ENCODE data around the gene IQCN. TPM values are rescaled to one million over a fixed set of nuclear protein-coding genes. Genes with fewer than 3 reads are reported as not detected.

Gene IQCN
- total and polyA plus RNA-seq, 2 experiments from 2014 or later, result 0.35 TPM; not detected in 1

GRCh38 chr19:18319591-18320135, 45.4 kb upstream of the IQCN start:
- Mint-ChIP-seq H3K4me3 (no peak overlapping the region), H3K27ac (peak overlapping the region; percentile 70; the same call in 1 of the 2 replicates), H3K36me3 (ENCODE audit: low read depth) (peaks cover 43% of the 10 kb centered on the region), H3K4me1 (peaks cover 32% of the 10 kb centered on the region), H3K9me3 (no peaks in the 10 kb centered on the region), H3K27me3 (ENCODE audit: insufficient read depth, low read depth, poor library complexity) (peaks cover 23% of the 10 kb centered on the region)
- Histone ChIP-seq H3K27ac (ENCODE audit: low read depth) (0 out of 2 replicates have a peak overlapping the region, but pooled peaks have one; percentile 63), H3F3A (replicated peaks; ENCODE audit: low read depth) (peaks cover 38% of the 10 kb centered on the region; the same call in 1 of the 2 replicates), H3K79me2 (replicated peaks; ENCODE audit: insufficient read depth) (peaks cover 60% of the 10 kb centered on the region), H3K27me3 (ENCODE audit: insufficient read depth) (no peaks in the 10 kb centered on the region), H4K20me1 (replicated peaks; ENCODE audit: insufficient read depth) (peaks cover 17% of the 10 kb centered on the region), H3K9me2 (ENCODE audit: insufficient read depth) (no peaks in the 10 kb centered on the region), H3K4me2 (no peak overlapping the region), H2AFZ (no peak overlapping the region), H3K36me3 (ENCODE audit: insufficient read depth) (no peaks in the 10 kb centered on the region; the same call in 1 of the 2 replicates), H3K4me1 (ENCODE audit: insufficient read depth) (peaks cover 14% of the 10 kb centered on the region), H3K4me3 (no peak overlapping the region)
- ATAC-seq, result no peak
- DNase-seq (ENCODE audit: low spot score), result no peak
- TF ChIP-seq ZNF114 (CRISPR knock-in tag; IDR thresholded peaks at IDR 0.05) (no peak), POLR2AphosphoS5 (IDR thresholded peaks at IDR 0.05; ENCODE audit: low read depth) (0 out of 2 replicates have a peak, but pooled peaks have one; percentile 10), EZH2 (IDR thresholded peaks at IDR 0.05; ENCODE audit: low read depth, unreplicated experiment) (no peak), NANOG (IDR thresholded peaks at IDR 0.05; ENCODE audit: borderline replicate concordance) (no peak), EZH2phosphoT487 (IDR thresholded peaks at IDR 0.05; ENCODE audit: unreplicated experiment) (no peak), REST (IDR thresholded peaks at IDR 0.05; ENCODE audit: unreplicated experiment) (no peak)

GRCh38 chr19:18317961-18318800, 43.9 kb upstream of the IQCN start:
- Histone ChIP-seq H3K27me3 (ENCODE audit: insufficient read depth) (no peaks in the 10 kb centered on the region), H3K4me2 (no peak overlapping the region), H3K4me3 (no peak overlapping the region), H2AFZ (no peak overlapping the region), H3K27ac (ENCODE audit: low read depth) (peak overlapping the region; percentile 63; the same call in 1 of the 2 replicates), H3K4me1 (ENCODE audit: insufficient read depth) (peaks cover 9% of the 10 kb centered on the region), H3F3A (replicated peaks; ENCODE audit: low read depth) (peaks cover 25% of the 10 kb centered on the region; the same call in 1 of the 2 replicates), H3K9me2 (ENCODE audit: insufficient read depth) (no peaks in the 10 kb centered on the region), H4K20me1 (replicated peaks; ENCODE audit: insufficient read depth) (peaks cover 22% of the 10 kb centered on the region), H3K79me2 (replicated peaks; ENCODE audit: insufficient read depth) (peaks cover 60% of the 10 kb centered on the region), H3K36me3 (ENCODE audit: insufficient read depth) (peaks cover 6% of the 10 kb centered on the region; the same call in 1 of the 2 replicates)
- H3K36me3 Mint-ChIP-seq (ENCODE audit: low read depth), result peaks cover 56% of the 10 kb centered on the region
- no peak for ATAC-seq
- peaks cover 15% of the 10 kb centered on the region for H3K27me3 Mint-ChIP-seq (ENCODE audit: insufficient read depth, low read depth, poor library complexity)
- DNase-seq (ENCODE audit: low spot score), result no peak
- H3K4me1 Mint-ChIP-seq, result peaks cover 22% of the 10 kb centered on the region
- peak overlapping the region; percentile 27; the same call in 1 of the 3 replicates for H3K4me3 Mint-ChIP-seq
- H3K9me3 Mint-ChIP-seq, result no peaks in the 10 kb centered on the region
- H3K27ac Mint-ChIP-seq, result peak overlapping the region; percentile 36; the same call in 1 of the 2 replicates
- TF ChIP-seq ZNF114 (CRISPR knock-in tag; IDR thresholded peaks at IDR 0.05) (no peak), NANOG (IDR thresholded peaks at IDR 0.05; ENCODE audit: borderline replicate concordance) (no peak), JUNB (IDR thresholded peaks at IDR 0.05; ENCODE audit: unreplicated experiment) (no peak), EZH2phosphoT487 (IDR thresholded peaks at IDR 0.05; ENCODE audit: unreplicated experiment) (no peak), CTCF (conservative IDR thresholded peaks at IDR 0.05; ENCODE audit: low read depth in 2 of 2) (no peak), STAT1 (IDR thresholded peaks at IDR 0.05; ENCODE audit: unreplicated experiment) (no peak), REST (IDR thresholded peaks at IDR 0.05; ENCODE audit: unreplicated experiment) (no peak), ETS1 (IDR thresholded peaks at IDR 0.05) (no peak), ZNF331 (CRISPR knock-in tag; IDR thresholded peaks at IDR 0.05; ENCODE audit: low read depth) (no peak), POLR2AphosphoS5 (IDR thresholded peaks at IDR 0.05; ENCODE audit: low read depth) (no peak; the same call in 1 of the 2 replicates)
